Measurements from ENCODE around the gene KCNIP1.
A peak's percentile ranks its signal among the peaks of the same experiment; 100 is the strongest.

KCNIP1 gene

GRCh38 chr5:170483701-170484458, 19.9 kb upstream of the KCNIP1 start:
- peak; percentile 14 for DNase-seq
- H3K18ac ChIP-seq (ENCODE audit: low read depth in 1 of 2, low read length in 2 of 2), result no peak overlapping the region
- no peak overlapping the region for H2AK5ac ChIP-seq (ENCODE audit: low read length, severe bottlenecking)
- no peak overlapping the region for H3K4me3 ChIP-seq (ENCODE audit: insufficient read depth in 1 of 2, low read depth in 1 of 2, low read length in 2 of 2)
- 69% methylated on average over 19 of the region's 19 CpGs for WGBS
- H2BK120ac ChIP-seq (ENCODE audit: low read depth, low read length), result no peak overlapping the region
- no peaks in the 10 kb centered on the region for H3K36me3 ChIP-seq (ENCODE audit: control insufficient read depth in 1 of 2, insufficient read depth in 2 of 2, low read depth in 1 of 2, low read length in 2 of 2)
- H4K8ac ChIP-seq (ENCODE audit: low read length), result no peak overlapping the region
- no peaks in the 10 kb centered on the region for H3K9me3 ChIP-seq (ENCODE audit: control insufficient read depth, low read length)
- no peak overlapping the region for H3K4me2 ChIP-seq (ENCODE audit: low read length, poor library complexity, severe bottlenecking)
- no peak overlapping the region for H2AFZ ChIP-seq (ENCODE audit: low read depth, low read length)
- no peak overlapping the region for H3K9ac ChIP-seq (ENCODE audit: low read length)
- no peak overlapping the region for H3K4ac ChIP-seq (ENCODE audit: low read depth in 1 of 2, low read length in 2 of 2)
- peaks cover 20% of the 10 kb centered on the region for H3K4me1 ChIP-seq (ENCODE audit: control insufficient read depth, insufficient read depth, low read depth, low read length)
- H2BK15ac ChIP-seq (ENCODE audit: low read depth, poor library complexity, severe bottlenecking), result no peak overlapping the region
- H4K91ac ChIP-seq (ENCODE audit: low read length), result no peak overlapping the region
- no peak overlapping the region for H2BK5ac ChIP-seq (ENCODE audit: low read depth, low read length, poor library complexity, severe bottlenecking)
- H3K79me1 ChIP-seq (replicated peaks; ENCODE audit: low read length, poor library complexity, severe bottlenecking), result no peaks in the 10 kb centered on the region
- H3K14ac ChIP-seq (ENCODE audit: low read length in 2 of 2), result no peak overlapping the region
- H2BK12ac ChIP-seq (ENCODE audit: low read length in 2 of 2), result no peak overlapping the region
- H3K27me3 ChIP-seq (ENCODE audit: control insufficient read depth in 1 of 2, insufficient read depth in 1 of 2, low read length in 2 of 2), result no peaks in the 10 kb centered on the region
- no peak overlapping the region for H3K23ac ChIP-seq (ENCODE audit: low read length in 2 of 2)
- no peak overlapping the region for H3K27ac ChIP-seq (ENCODE audit: low read length, poor library complexity, severe bottlenecking)

- H2BK120ac ChIP-seq (ENCODE audit: low read depth, low read length), result no peak overlapping the region
- no peak overlapping the region for H3K4me3 ChIP-seq (ENCODE audit: insufficient read depth in 1 of 2, low read depth in 1 of 2, low read length in 2 of 2)
- DNase-seq, result no peak
- no peak overlapping the region for H3K18ac ChIP-seq (ENCODE audit: low read depth in 1 of 2, low read length in 2 of 2)
- no peak overlapping the region for H4K8ac ChIP-seq (ENCODE audit: low read length)
- no peak overlapping the region for H3K9ac ChIP-seq (ENCODE audit: low read length)
- no peak overlapping the region for H2AK5ac ChIP-seq (ENCODE audit: low read length, severe bottlenecking)
- H3K27ac ChIP-seq (ENCODE audit: low read length, poor library complexity, severe bottlenecking), result no peak overlapping the region
- no peak overlapping the region for H3K4me2 ChIP-seq (ENCODE audit: low read length, poor library complexity, severe bottlenecking)
- H2BK5ac ChIP-seq (ENCODE audit: low read depth, low read length, poor library complexity, severe bottlenecking), result no peak overlapping the region
- H3K14ac ChIP-seq (ENCODE audit: low read length in 2 of 2), result no peak overlapping the region
- H3K9me3 ChIP-seq (ENCODE audit: control insufficient read depth, low read length), result no peaks in the 10 kb centered on the region
- H3K23ac ChIP-seq (ENCODE audit: low read length in 2 of 2), result no peak overlapping the region
- WGBS, result 92% methylated on average over 6 of the region's 6 CpGs
- H3K4ac ChIP-seq (ENCODE audit: low read depth in 1 of 2, low read length in 2 of 2), result no peak overlapping the region
- no peaks in the 10 kb centered on the region for H3K36me3 ChIP-seq (ENCODE audit: control insufficient read depth in 1 of 2, insufficient read depth in 2 of 2, low read depth in 1 of 2, low read length in 2 of 2)
- no peak overlapping the region for H2BK15ac ChIP-seq (ENCODE audit: low read depth, poor library complexity, severe bottlenecking)
- no peaks in the 10 kb centered on the region for H3K27me3 ChIP-seq (ENCODE audit: control insufficient read depth in 1 of 2, insufficient read depth in 1 of 2, low read length in 2 of 2)
- H4K91ac ChIP-seq (ENCODE audit: low read length), result no peak overlapping the region
- H2AFZ ChIP-seq (ENCODE audit: low read depth, low read length), result no peak overlapping the region
- peaks cover 21% of the 10 kb centered on the region for H3K4me1 ChIP-seq (ENCODE audit: control insufficient read depth, insufficient read depth, low read depth, low read length)
- no peaks in the 10 kb centered on the region for H3K79me1 ChIP-seq (replicated peaks; ENCODE audit: low read length, poor library complexity, severe bottlenecking)
- no peak overlapping the region for H2BK12ac ChIP-seq (ENCODE audit: low read length in 2 of 2)
Observed at GRCh38 chr5:170484459-170484831, 19.4 kb upstream of the KCNIP1 start.

GRCh38 chr5:170484847-170485615, 18.8 kb upstream of the KCNIP1 start:
- H2BK15ac ChIP-seq (ENCODE audit: low read depth, poor library complexity, severe bottlenecking), result no peak overlapping the region
- no peak overlapping the region for H3K4me2 ChIP-seq (ENCODE audit: low read length, poor library complexity, severe bottlenecking)
- no peak overlapping the region for H4K91ac ChIP-seq (ENCODE audit: low read length)
- no peak for DNase-seq
- H2AK5ac ChIP-seq (ENCODE audit: low read length, severe bottlenecking), result peak overlapping the region; percentile 36
- no peaks in the 10 kb centered on the region for H3K27me3 ChIP-seq (ENCODE audit: control insufficient read depth in 1 of 2, insufficient read depth in 1 of 2, low read length in 2 of 2)
- H3K18ac ChIP-seq (ENCODE audit: low read depth in 1 of 2, low read length in 2 of 2), result no peak overlapping the region
- no peak overlapping the region for H4K8ac ChIP-seq (ENCODE audit: low read length)
- H2BK120ac ChIP-seq (ENCODE audit: low read depth, low read length), result no peak overlapping the region
- H2BK5ac ChIP-seq (ENCODE audit: low read depth, low read length, poor library complexity, severe bottlenecking), result no peak overlapping the region
- no peaks in the 10 kb centered on the region for H3K9me3 ChIP-seq (ENCODE audit: control insufficient read depth, low read length)
- H3K23ac ChIP-seq (ENCODE audit: low read length in 2 of 2), result no peak overlapping the region
- no peak overlapping the region for H3K4me3 ChIP-seq (ENCODE audit: insufficient read depth in 1 of 2, low read depth in 1 of 2, low read length in 2 of 2)
- H3K79me1 ChIP-seq (replicated peaks; ENCODE audit: low read length, poor library complexity, severe bottlenecking), result no peaks in the 10 kb centered on the region
- H3K27ac ChIP-seq (ENCODE audit: low read length, poor library complexity, severe bottlenecking), result no peak overlapping the region
- H3K4ac ChIP-seq (ENCODE audit: low read depth in 1 of 2, low read length in 2 of 2), result no peak overlapping the region
- no peaks in the 10 kb centered on the region for H3K36me3 ChIP-seq (ENCODE audit: control insufficient read depth in 1 of 2, insufficient read depth in 2 of 2, low read depth in 1 of 2, low read length in 2 of 2)
- H3K9ac ChIP-seq (ENCODE audit: low read length), result no peak overlapping the region
- H2BK12ac ChIP-seq (ENCODE audit: low read length in 2 of 2), result no peak overlapping the region
- no peak overlapping the region for H2AFZ ChIP-seq (ENCODE audit: low read depth, low read length)
- H3K14ac ChIP-seq (ENCODE audit: low read length in 2 of 2), result no peak overlapping the region
- peaks cover 21% of the 10 kb centered on the region for H3K4me1 ChIP-seq (ENCODE audit: control insufficient read depth, insufficient read depth, low read depth, low read length)
- 98% methylated on average over 11 of the region's 12 CpGs for WGBS

GRCh38 chr5:170485616-170485911, 18.3 kb upstream of the KCNIP1 start:
- Histone ChIP-seq H3K9ac (ENCODE audit: low read length) (no peak overlapping the region), H2BK120ac (ENCODE audit: low read depth, low read length) (no peak overlapping the region), H3K4ac (ENCODE audit: low read depth in 1 of 2, low read length in 2 of 2) (no peak overlapping the region), H2BK15ac (ENCODE audit: low read depth, poor library complexity, severe bottlenecking) (no peak overlapping the region), H2AFZ (ENCODE audit: low read depth, low read length) (peak overlapping the region; percentile 3), H4K8ac (ENCODE audit: low read length) (no peak overlapping the region), H2BK12ac (ENCODE audit: low read length in 2 of 2) (no peak overlapping the region), H4K91ac (ENCODE audit: low read length) (no peak overlapping the region), H3K4me1 (ENCODE audit: control insufficient read depth, insufficient read depth, low read depth, low read length) (peaks cover 21% of the 10 kb centered on the region), H3K18ac (ENCODE audit: low read depth in 1 of 2, low read length in 2 of 2) (no peak overlapping the region), H3K36me3 (ENCODE audit: control insufficient read depth in 1 of 2, insufficient read depth in 2 of 2, low read depth in 1 of 2, low read length in 2 of 2) (no peaks in the 10 kb centered on the region), H2AK5ac (ENCODE audit: low read length, severe bottlenecking) (peak overlapping the region; percentile 36), H3K79me1 (replicated peaks; ENCODE audit: low read length, poor library complexity, severe bottlenecking) (no peaks in the 10 kb centered on the region), H3K27ac (ENCODE audit: low read length, poor library complexity, severe bottlenecking) (no peak overlapping the region), H3K9me3 (ENCODE audit: control insufficient read depth, low read length) (no peaks in the 10 kb centered on the region), H3K14ac (ENCODE audit: low read length in 2 of 2) (no peak overlapping the region), H3K27me3 (ENCODE audit: control insufficient read depth in 1 of 2, insufficient read depth in 1 of 2, low read length in 2 of 2) (no peaks in the 10 kb centered on the region), H3K23ac (ENCODE audit: low read length in 2 of 2) (no peak overlapping the region), H2BK5ac (ENCODE audit: low read depth, low read length, poor library complexity, severe bottlenecking) (no peak overlapping the region), H3K4me3 (ENCODE audit: insufficient read depth in 1 of 2, low read depth in 1 of 2, low read length in 2 of 2) (no peak overlapping the region), H3K4me2 (ENCODE audit: low read length, poor library complexity, severe bottlenecking) (no peak overlapping the region)
- DNase-seq, result no peak
